Left renal cortex interstitium (tissue), 4 donors: Measurements from ENCODE around the gene ITPKC. TPM values are rescaled to one million over a fixed set of nuclear protein-coding genes. Genes with fewer than 3 reads are reported as not detected.
"Not testable (repeated sequence)": the region's sequence is repeated elsewhere in the genome, so short reads cannot be mapped to it uniquely, and the experiment has no call there.

Source experiments
- DNase-seq, 4 donors: peaks; one replicate each; pipeline ENCODE4 v3.0.0-alpha.2; 2013; ENCODE audit warnings: low read depth in 4 of 4, low spot score in 2 of 4, missing footprints in 1 of 4
- polyA plus RNA-seq, 4 donors: library from polyadenylated mRNA; unstranded; fragments of 120-200 nt; gene quantifications; one replicate each; pipeline ENCODE4 v1.2.1, GENCODE V29; 2013; ENCODE audit not compliant: insufficient read length in 4 of 4

ITPKC gene
- polyA plus RNA-seq, 4 donors, result 12.4 to 16.6 (median 14.5) TPM

- no peak for DNase-seq
Measured at GRCh38 chr19:40756502-40757110, 39.7 kb downstream of the ITPKC start.

GRCh38 chr19:40758491-40758890 lies 41.6 kb downstream of the ITPKC start:
- DNase-seq, result no peak

GRCh38 chr19:40759352-40759751 lies 42.4 kb downstream of the ITPKC start:
- no peak for DNase-seq

GRCh38 chr19:40762754-40763470 lies 46.0 kb downstream of the ITPKC start:
- no peak for DNase-seq

GRCh38 chr19:40763526-40763925 lies 46.6 kb downstream of the ITPKC start:
- DNase-seq, result no peak

GRCh38 chr19:40763963-40764362 lies 47.1 kb downstream of the ITPKC start:
- DNase-seq, result no peak

- DNase-seq, result not testable (repeated sequence)
Measured at GRCh38 chr19:40766385-40766784, 49.5 kb downstream of the ITPKC start.

- DNase-seq, result no peak
Measured at GRCh38 chr19:40768869-40769268, 52.0 kb downstream of the ITPKC start.

- not testable (repeated sequence) for DNase-seq
Measured at GRCh38 chr19:40771101-40771862, 54.4 kb downstream of the ITPKC start.

GRCh38 chr19:40774916-40775631 lies 58.2 kb downstream of the ITPKC start, which contains the start of gene MIA:
Gene MIA (plus strand): TSS chr19:40775521. CDS start chr19:40775543, 22 bp downstream.
- no peak for DNase-seq

GRCh38 chr19:40775632-40776022 lies 58.7 kb downstream of the ITPKC start:
- no peak for DNase-seq

GRCh38 chr19:40776364-40776763 lies 59.5 kb downstream of the ITPKC start:
- DNase-seq, result no peak

- DNase-seq, result peak in 3 of 4 donors; percentile 74 to 92 (median 86)
Measured at GRCh38 chr19:40776932-40777644, 60.2 kb downstream of the ITPKC start.

- peak in 1 of 4 donors; percentile 95 for DNase-seq
Measured at GRCh38 chr19:40777645-40777936, 60.7 kb downstream of the ITPKC start.

GRCh38 chr19:40777937-40778705 lies 61.2 kb downstream of the ITPKC start, which contains the start of gene RAB4B:
Gene RAB4B (plus strand): TSS chr19:40778247. CDS start chr19:40778376, 129 bp downstream.
- DNase-seq, result peak; percentile 96 to 99 (median 99)

- DNase-seq, result no peak
Measured at GRCh38 chr19:40778706-40779284, 61.9 kb downstream of the ITPKC start.

- DNase-seq, result no peak
Measured at GRCh38 chr19:40780582-40780981, 63.7 kb downstream of the ITPKC start.

- DNase-seq, result no peak
Measured at GRCh38 chr19:40781140-40781539, 64.2 kb downstream of the ITPKC start.

GRCh38 chr19:40783711-40784110 lies 66.8 kb downstream of the ITPKC start:
- no peak for DNase-seq
